ENCODE results near the gene SLC27A4. TPM values are rescaled to one million over a fixed set of nuclear protein-coding genes. Genes with fewer than 3 reads are reported as not detected.
A peak's percentile ranks its signal among the peaks of the same experiment; 100 is the strongest.
"Not testable (repeated sequence)": the region's sequence is repeated elsewhere in the genome, so short reads cannot be mapped to it uniquely, and the experiment has no call there.

Gene SLC27A4
- total and polyA plus RNA-seq, 9 donors, result 7.2 to 16.3 (median 13.1) TPM

GRCh38 chr9:128323791-128324190, 16.5 kb upstream of the SLC27A4 start:
- H3K36me3 ChIP-seq (ENCODE audit: control insufficient read depth, insufficient read depth, low read length), result peaks cover 45% of the 10 kb centered on the region
- peaks cover 18% of the 10 kb centered on the region for H3K4me1 ChIP-seq (ENCODE audit: control insufficient read depth, insufficient read depth, low read length)
- no peaks in the 10 kb centered on the region for H3K9me3 ChIP-seq (replicated peaks; ENCODE audit: control insufficient read depth, low read depth, low read length)
- DNase-seq, result no peak
- H3K27ac ChIP-seq (ENCODE audit: low read length), result no peak overlapping the region
- peak overlapping the region; percentile 98 for H3K4me3 ChIP-seq (ENCODE audit: low read length)
- H3K27me3 ChIP-seq (ENCODE audit: control insufficient read depth, insufficient read depth, low read length), result no peaks in the 10 kb centered on the region
- 84% methylated on average over 2 of the region's 12 CpGs for WGBS (ENCODE audit: insufficient coverage)

- no peak overlapping the region for H3K4me3 ChIP-seq (ENCODE audit: low read length)
- no peak for DNase-seq
- H3K4me1 ChIP-seq (ENCODE audit: control insufficient read depth, insufficient read depth, low read length), result peaks cover 18% of the 10 kb centered on the region
- no CpG with 5 or more reads among the region's 1 CpG for WGBS (ENCODE audit: insufficient coverage)
- H3K27me3 ChIP-seq (ENCODE audit: control insufficient read depth, insufficient read depth, low read length), result no peaks in the 10 kb centered on the region
- no peaks in the 10 kb centered on the region for H3K9me3 ChIP-seq (replicated peaks; ENCODE audit: control insufficient read depth, low read depth, low read length)
- no peak overlapping the region for H3K27ac ChIP-seq (ENCODE audit: low read length)
- peaks cover 48% of the 10 kb centered on the region for H3K36me3 ChIP-seq (ENCODE audit: control insufficient read depth, insufficient read depth, low read length)
These were observed 15.9 kb upstream of the SLC27A4 start for GRCh38 chr9:128324401-128324800.

GRCh38 chr9:128325629-128326028, 14.7 kb upstream of the SLC27A4 start:
- Histone ChIP-seq H3K36me3 (ENCODE audit: control insufficient read depth, insufficient read depth, low read length) (peaks cover 45% of the 10 kb centered on the region), H3K27me3 (ENCODE audit: control insufficient read depth, insufficient read depth, low read length) (no peaks in the 10 kb centered on the region), H3K27ac (ENCODE audit: low read length) (no peak overlapping the region), H3K4me1 (ENCODE audit: control insufficient read depth, insufficient read depth, low read length) (peaks cover 18% of the 10 kb centered on the region), H3K4me3 (ENCODE audit: low read length) (no peak overlapping the region), H3K9me3 (replicated peaks; ENCODE audit: control insufficient read depth, low read depth, low read length) (no peaks in the 10 kb centered on the region)
- no peak for DNase-seq
- WGBS (ENCODE audit: insufficient coverage), result 89% methylated on average over 13 of the region's 13 CpGs

GRCh38 chr9:128333451-128333869, 6.9 kb upstream of the SLC27A4 start:
- H3K27me3 ChIP-seq (ENCODE audit: control insufficient read depth, insufficient read depth, low read length), result no peaks in the 10 kb centered on the region
- no peaks in the 10 kb centered on the region for H3K9me3 ChIP-seq (replicated peaks; ENCODE audit: control insufficient read depth, low read depth, low read length)
- 82% methylated on average over 11 of the region's 11 CpGs for WGBS (ENCODE audit: insufficient coverage)
- no peak overlapping the region for H3K27ac ChIP-seq (ENCODE audit: low read length)
- H3K4me3 ChIP-seq (ENCODE audit: low read length), result no peak overlapping the region
- no peak for DNase-seq
- H3K36me3 ChIP-seq (ENCODE audit: control insufficient read depth, insufficient read depth, low read length), result peaks cover 36% of the 10 kb centered on the region
- no peaks in the 10 kb centered on the region for H3K4me1 ChIP-seq (ENCODE audit: control insufficient read depth, insufficient read depth, low read length)

- Histone ChIP-seq H3K4me3 (ENCODE audit: low read length) (no peak overlapping the region), H3K27ac (ENCODE audit: low read length) (no peak overlapping the region), H3K36me3 (ENCODE audit: control insufficient read depth, insufficient read depth, low read length) (peaks cover 28% of the 10 kb centered on the region), H3K27me3 (ENCODE audit: control insufficient read depth, insufficient read depth, low read length) (no peaks in the 10 kb centered on the region), H3K4me1 (ENCODE audit: control insufficient read depth, insufficient read depth, low read length) (peaks cover 4% of the 10 kb centered on the region), H3K9me3 (replicated peaks; ENCODE audit: control insufficient read depth, low read depth, low read length) (no peaks in the 10 kb centered on the region)
- 69% methylated on average over 3 of the region's 7 CpGs for WGBS (ENCODE audit: insufficient coverage)
- peak; percentile 58 for DNase-seq
These were observed 5.2 kb upstream of the SLC27A4 start for GRCh38 chr9:128335161-128335560.

- peaks cover 6% of the 10 kb centered on the region for H3K4me1 ChIP-seq (ENCODE audit: control insufficient read depth, insufficient read depth, low read length)
- no peaks in the 10 kb centered on the region for H3K27me3 ChIP-seq (ENCODE audit: control insufficient read depth, insufficient read depth, low read length)
- no peak for DNase-seq
- H3K9me3 ChIP-seq (replicated peaks; ENCODE audit: control insufficient read depth, low read depth, low read length), result no peaks in the 10 kb centered on the region
- peaks cover 28% of the 10 kb centered on the region for H3K36me3 ChIP-seq (ENCODE audit: control insufficient read depth, insufficient read depth, low read length)
- 72% methylated on average over 2 of the region's 2 CpGs for WGBS (ENCODE audit: insufficient coverage)
- no peak overlapping the region for H3K4me3 ChIP-seq (ENCODE audit: low read length)
- H3K27ac ChIP-seq (ENCODE audit: low read length), result no peak overlapping the region
These were observed 4.4 kb upstream of the SLC27A4 start for GRCh38 chr9:128335914-128336313.

GRCh38 chr9:128337936-128338335, 2.4 kb upstream of the SLC27A4 start:
- Histone ChIP-seq H3K36me3 (ENCODE audit: control insufficient read depth, insufficient read depth, low read length) (peaks cover 20% of the 10 kb centered on the region), H3K4me3 (ENCODE audit: low read length) (no peak overlapping the region), H3K27ac (ENCODE audit: low read length) (no peak overlapping the region), H3K27me3 (ENCODE audit: control insufficient read depth, insufficient read depth, low read length) (no peaks in the 10 kb centered on the region), H3K9me3 (replicated peaks; ENCODE audit: control insufficient read depth, low read depth, low read length) (no peaks in the 10 kb centered on the region), H3K4me1 (ENCODE audit: control insufficient read depth, insufficient read depth, low read length) (peaks cover 11% of the 10 kb centered on the region)
- WGBS (ENCODE audit: insufficient coverage), result 100% methylated on average over 2 of the region's 7 CpGs
- DNase-seq, result no peak

GRCh38 chr9:128338852-128339614, 1.3 kb upstream of the SLC27A4 start:
- H3K27me3 ChIP-seq (ENCODE audit: control insufficient read depth, insufficient read depth, low read length); H3K4me3 ChIP-seq (ENCODE audit: low read length); H3K27ac ChIP-seq (ENCODE audit: low read length); H3K9me3 ChIP-seq (replicated peaks; ENCODE audit: control insufficient read depth, low read depth, low read length); DNase-seq: not testable (repeated sequence)
- WGBS (ENCODE audit: insufficient coverage), result 88% methylated on average over 8 of the region's 15 CpGs
- Histone ChIP-seq H3K36me3 (ENCODE audit: control insufficient read depth, insufficient read depth, low read length) (peaks cover 19% of the 10 kb centered on the region), H3K4me1 (ENCODE audit: control insufficient read depth, insufficient read depth, low read length) (peaks cover 11% of the 10 kb centered on the region)

GRCh38 chr9:128340691-128341434, 536 bp downstream of the SLC27A4 start:
- Histone ChIP-seq H3K36me3 (ENCODE audit: control insufficient read depth, insufficient read depth, low read length) (peaks cover 32% of the 10 kb centered on the region), H3K4me3 (ENCODE audit: low read length) (peak overlapping the region; percentile 85), H3K4me1 (ENCODE audit: control insufficient read depth, insufficient read depth, low read length) (peaks cover 11% of the 10 kb centered on the region), H3K27me3 (ENCODE audit: control insufficient read depth, insufficient read depth, low read length) (no peaks in the 10 kb centered on the region), H3K9me3 (replicated peaks; ENCODE audit: control insufficient read depth, low read depth, low read length) (no peaks in the 10 kb centered on the region), H3K27ac (ENCODE audit: low read length) (peak overlapping the region; percentile 20)
- under 1% methylated on average over 39 of the region's 48 CpGs for WGBS (ENCODE audit: insufficient coverage)
- DNase-seq, result no peak

- 59% methylated on average over 6 of the region's 13 CpGs for WGBS (ENCODE audit: insufficient coverage)
- Histone ChIP-seq H3K9me3 (replicated peaks; ENCODE audit: control insufficient read depth, low read depth, low read length) (no peaks in the 10 kb centered on the region), H3K4me3 (ENCODE audit: low read length) (peak overlapping the region; percentile 85), H3K27ac (ENCODE audit: low read length) (no peak overlapping the region), H3K4me1 (ENCODE audit: control insufficient read depth, insufficient read depth, low read length) (peaks cover 11% of the 10 kb centered on the region), H3K27me3 (ENCODE audit: control insufficient read depth, insufficient read depth, low read length) (no peaks in the 10 kb centered on the region), H3K36me3 (ENCODE audit: control insufficient read depth, insufficient read depth, low read length) (peaks cover 34% of the 10 kb centered on the region)
- DNase-seq, result peak; percentile 61
These were observed 1.1 kb downstream of the SLC27A4 start for GRCh38 chr9:128341435-128341849.

All from muscle of leg (tissue), 11 donors.